C4-2B (cell line): ENCODE data around the gene NCOA3.

ENCODE experiments used
- H3K27ac ChIP-seq: fragments of 450-650 bp; 2 replicates; pipeline ENCODE4 v1.5.1; 2017
- ZFX ChIP-seq: fragments of 450-650 bp; IDR thresholded peaks from 2 replicates; pipeline ENCODE4 v1.6.1; 2017
- TF ChIP-seq, protein P1 (sequence below): fragments of 450-650 bp; conservative IDR thresholded peaks from 2 replicates; pipeline ENCODE4 v1.5.1; 2017; ENCODE audit warnings: mild to moderate bottlenecking

NCOA3 gene

DNA sequence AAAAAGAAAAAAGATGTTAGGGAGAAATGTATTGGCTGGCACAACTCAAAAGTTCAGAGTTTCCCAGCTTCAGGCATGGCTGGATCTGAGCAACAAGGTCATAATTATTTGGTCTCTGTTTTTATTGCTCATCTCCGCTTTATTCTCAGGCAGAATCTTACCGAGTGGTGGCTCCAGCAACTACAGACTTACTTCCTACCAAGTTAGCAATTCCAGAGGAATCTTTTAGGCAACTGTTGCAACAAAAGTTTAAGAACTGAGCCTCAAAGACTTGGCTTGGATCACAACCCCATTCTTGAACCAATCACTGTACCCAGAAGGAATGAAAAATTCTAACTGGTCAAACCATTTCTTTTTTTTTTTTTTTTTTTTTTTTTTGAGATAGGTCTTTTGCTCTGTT, 35.5 kb upstream of the NCOA3 start:
- H3K27ac ChIP-seq, result no peak overlapping the region
- no peak for TF ChIP-seq ZFX
- TF ChIP-seq, protein P1, sequence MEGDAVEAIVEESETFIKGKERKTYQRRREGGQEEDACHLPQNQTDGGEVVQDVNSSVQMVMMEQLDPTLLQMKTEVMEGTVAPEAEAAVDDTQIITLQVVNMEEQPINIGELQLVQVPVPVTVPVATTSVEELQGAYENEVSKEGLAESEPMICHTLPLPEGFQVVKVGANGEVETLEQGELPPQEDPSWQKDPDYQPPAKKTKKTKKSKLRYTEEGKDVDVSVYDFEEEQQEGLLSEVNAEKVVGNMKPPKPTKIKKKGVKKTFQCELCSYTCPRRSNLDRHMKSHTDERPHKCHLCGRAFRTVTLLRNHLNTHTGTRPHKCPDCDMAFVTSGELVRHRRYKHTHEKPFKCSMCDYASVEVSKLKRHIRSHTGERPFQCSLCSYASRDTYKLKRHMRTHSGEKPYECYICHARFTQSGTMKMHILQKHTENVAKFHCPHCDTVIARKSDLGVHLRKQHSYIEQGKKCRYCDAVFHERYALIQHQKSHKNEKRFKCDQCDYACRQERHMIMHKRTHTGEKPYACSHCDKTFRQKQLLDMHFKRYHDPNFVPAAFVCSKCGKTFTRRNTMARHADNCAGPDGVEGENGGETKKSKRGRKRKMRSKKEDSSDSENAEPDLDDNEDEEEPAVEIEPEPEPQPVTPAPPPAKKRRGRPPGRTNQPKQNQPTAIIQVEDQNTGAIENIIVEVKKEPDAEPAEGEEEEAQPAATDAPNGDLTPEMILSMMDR, result no peak

- TF ChIP-seq, protein P1, result no peak
- TF ChIP-seq ZFX, result no peak
- no peak overlapping the region for H3K27ac ChIP-seq
Observed at GRCh38 chr20:47466704-47467459, 34.8 kb upstream of the NCOA3 start.

DNA sequence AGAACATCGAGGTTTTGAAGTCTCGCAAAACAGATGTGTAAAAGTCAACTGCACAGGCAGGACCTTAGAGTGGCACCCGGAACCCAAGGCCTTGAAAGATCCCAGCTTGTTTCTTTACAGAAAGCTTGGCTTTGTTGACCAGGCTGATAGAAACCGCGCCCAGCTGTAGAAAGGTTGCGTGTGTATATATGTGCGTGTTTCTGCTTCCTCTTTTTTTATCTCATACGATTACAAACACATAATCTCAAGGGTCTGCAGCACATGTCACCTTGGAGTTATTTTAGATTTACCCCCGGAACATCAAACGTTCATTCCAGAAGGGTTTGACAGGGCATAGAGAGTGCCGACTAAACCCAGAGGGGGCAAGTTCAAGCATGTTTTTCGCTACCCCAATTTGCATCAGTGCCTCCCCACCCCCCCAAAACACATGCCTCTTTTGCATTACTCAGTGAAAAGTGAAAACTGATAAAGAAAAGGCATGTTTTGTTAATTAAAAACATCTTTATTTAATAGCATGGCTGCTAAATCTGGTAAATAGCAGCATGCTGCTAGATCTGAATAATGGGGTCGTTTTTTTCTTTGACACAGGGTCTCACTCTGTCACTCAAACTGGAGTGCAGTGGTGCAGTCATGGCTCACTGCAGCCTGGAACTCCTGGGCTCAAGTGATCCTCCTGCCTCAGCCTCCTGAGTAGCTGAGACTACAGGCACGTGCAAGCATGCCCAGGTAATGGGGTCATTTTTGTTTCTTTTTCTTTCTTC, 33.2 kb upstream of the NCOA3 start:
- TF ChIP-seq ZFX, result no peak
- H3K27ac ChIP-seq, result no peak overlapping the region

DNA sequence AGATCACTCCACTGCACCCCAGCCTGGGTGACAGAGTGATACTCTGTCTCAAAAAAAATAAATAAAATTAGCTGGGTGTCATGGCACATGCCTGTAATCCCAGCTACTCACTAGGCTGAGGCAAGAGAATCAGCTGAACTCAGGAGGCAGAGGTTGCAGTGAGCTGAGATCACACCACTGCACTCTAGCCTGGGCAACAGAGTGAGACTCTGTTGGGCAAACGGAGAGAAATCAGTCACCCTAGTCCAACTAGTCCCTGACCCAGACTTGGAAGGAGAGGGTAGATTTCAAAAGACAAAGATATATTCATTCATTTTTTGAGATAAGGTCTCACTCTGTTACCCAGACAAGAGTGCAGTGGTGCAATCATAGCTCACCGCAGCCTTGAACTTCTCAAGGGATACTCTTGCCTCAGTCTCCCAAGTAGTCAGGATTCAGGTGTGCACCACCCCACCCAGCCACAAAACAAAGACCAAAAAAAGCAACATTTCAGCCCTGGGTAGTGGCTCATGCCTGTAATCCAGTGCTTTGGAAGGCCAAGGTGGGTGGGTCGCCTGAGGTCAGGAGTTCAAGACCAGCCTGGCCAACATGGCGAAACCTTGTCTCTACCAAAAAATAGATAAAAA, 26.2 kb upstream of the NCOA3 start:
- no peak for TF ChIP-seq ZFX
- TF ChIP-seq, protein P1, result no peak
- H3K27ac ChIP-seq, result no peak overlapping the region

DNA sequence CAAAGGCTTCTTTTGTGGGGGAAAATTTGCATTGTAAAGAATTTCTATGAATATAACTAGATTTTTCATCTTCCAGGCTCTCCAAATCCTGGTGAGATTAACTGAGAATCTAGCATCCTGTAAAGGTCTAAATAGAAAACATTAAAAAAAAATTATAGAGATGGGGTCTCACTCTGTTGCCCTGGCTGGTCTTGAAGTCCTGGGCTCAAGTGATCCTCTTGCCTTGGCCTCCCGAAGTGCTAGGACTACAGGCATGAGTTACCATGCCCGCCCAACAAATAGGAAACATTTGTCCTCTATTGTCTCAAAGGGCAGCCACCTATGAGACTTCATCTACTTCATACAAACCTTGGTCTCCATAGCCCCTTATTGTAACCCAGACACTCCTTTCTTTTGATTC, 25.2 kb upstream of the NCOA3 start:
- TF ChIP-seq, protein P1, result no peak
- TF ChIP-seq ZFX, result no peak
- no peak overlapping the region for H3K27ac ChIP-seq

DNA sequence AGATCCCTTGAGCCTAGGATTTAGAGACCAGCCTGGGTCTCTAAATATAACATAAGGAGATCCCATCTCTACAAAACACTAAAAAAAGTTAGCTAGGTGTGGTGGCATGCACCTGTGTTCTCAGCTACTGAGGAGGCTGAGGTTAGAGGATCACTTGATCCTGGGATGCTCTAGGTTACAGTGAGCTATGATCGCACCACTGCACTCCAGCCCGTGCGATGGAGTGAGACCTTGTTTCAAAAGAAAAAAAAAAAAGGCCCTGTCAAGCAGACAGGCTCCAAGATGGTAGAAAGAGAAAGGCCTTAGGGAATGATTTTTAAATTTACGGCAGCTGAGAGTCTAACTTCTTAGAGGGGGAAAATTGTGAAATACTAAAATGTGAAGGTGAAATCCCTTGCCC, 22.6 kb upstream of the NCOA3 start:
- no peak for TF ChIP-seq ZFX
- TF ChIP-seq, protein P1, result no peak
- H3K27ac ChIP-seq, result no peak overlapping the region

DNA sequence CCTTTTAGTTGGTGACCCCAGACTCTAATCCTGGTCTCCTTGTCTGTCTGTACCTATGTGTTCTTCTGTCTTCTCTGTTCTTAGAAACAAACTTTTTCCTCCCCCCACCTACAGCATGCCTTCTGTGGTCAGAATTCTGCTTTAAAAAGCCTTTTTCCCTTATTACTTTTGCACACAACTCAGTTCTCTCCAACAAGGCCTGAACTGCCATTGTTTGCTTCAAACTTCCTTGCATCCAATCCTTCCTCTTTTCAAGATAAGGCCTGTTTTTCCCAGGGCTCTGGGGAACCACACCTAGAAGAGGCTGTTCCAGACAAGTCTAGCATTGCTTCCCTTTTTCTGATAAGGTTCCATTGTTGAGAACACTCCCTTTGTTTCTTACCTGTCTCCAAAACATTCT, 22.2 kb upstream of the NCOA3 start:
- no peak for TF ChIP-seq ZFX
- TF ChIP-seq, protein P1, result no peak
- no peak overlapping the region for H3K27ac ChIP-seq
